GM23338 (cell line): Measurements from ENCODE around the gene POLE4. TPM values are rescaled to one million over a fixed set of nuclear protein-coding genes. Genes with fewer than 3 reads are reported as not detected.

Experiments
- EZH2phosphoT487 ChIP-seq: fragments of 200-600 bp; sonication (generic); IDR thresholded peaks from one replicate; pipeline ENCODE4 v1.8.1; 2018; ENCODE audit warnings: antibody characterized with exemption; ENCODE audit not compliant: unreplicated experiment
- ZNF114 ChIP-seq: fragments of 250-450 bp; sonication (Bioruptor Pico); IDR thresholded peaks from 2 replicates; pipeline ENCODE4 v1.5.0; 2020; ENCODE audit warnings: mild to moderate bottlenecking, moderate library complexity
- ZNF331 ChIP-seq: fragments of 250-450 bp; sonication (Bioruptor Pico); IDR thresholded peaks from 2 replicates; pipeline ENCODE4 v1.5.0; 2020; ENCODE audit warnings: low read depth, mild to moderate bottlenecking, moderate library complexity
- ZNF462 ChIP-seq: fragments of 250-450 bp; sonication (Bioruptor Pico); IDR thresholded peaks from 2 replicates; pipeline ENCODE4 v1.5.0; 2020; ENCODE audit warnings: mild to moderate bottlenecking, moderate library complexity
- polyA plus RNA-seq: library from polyadenylated mRNA; unstranded; fragments of >200 nt; fragmentation: Nextera tagmentation; extraction: Ambion mirVana; gene quantifications from 2 replicates; pipeline ENCODE4 v1.2.1, GENCODE V29; 2016
- total RNA-seq: library from RNA; depleted of rRNA; stranded (reverse); fragments of >200 nt; shearing (Covaris generic); gene quantifications from 2 replicates; pipeline ENCODE4 v1.2.3, GENCODE V29; 2014; rRNA removed
- TF ChIP-seq, protein P1 (sequence below): IDR thresholded peaks from 2 replicates; pipeline ENCODE4 v1.6.1; 2016; ENCODE audit warnings: antibody characterized with exemption

POLE4 gene
- total and polyA plus RNA-seq, 2 experiments from 2014 or later: 24.4 to 105 TPM

GRCh38 chr2:75018162-75018561, 59.7 kb downstream of the POLE4 start (continued):
- TF ChIP-seq ZNF462 (CRISPR knock-in tag) (no peak), ZNF114 (CRISPR knock-in tag) (no peak), ZNF331 (CRISPR knock-in tag) (no peak), EZH2phosphoT487 (no peak)
- TF ChIP-seq, protein P1, sequence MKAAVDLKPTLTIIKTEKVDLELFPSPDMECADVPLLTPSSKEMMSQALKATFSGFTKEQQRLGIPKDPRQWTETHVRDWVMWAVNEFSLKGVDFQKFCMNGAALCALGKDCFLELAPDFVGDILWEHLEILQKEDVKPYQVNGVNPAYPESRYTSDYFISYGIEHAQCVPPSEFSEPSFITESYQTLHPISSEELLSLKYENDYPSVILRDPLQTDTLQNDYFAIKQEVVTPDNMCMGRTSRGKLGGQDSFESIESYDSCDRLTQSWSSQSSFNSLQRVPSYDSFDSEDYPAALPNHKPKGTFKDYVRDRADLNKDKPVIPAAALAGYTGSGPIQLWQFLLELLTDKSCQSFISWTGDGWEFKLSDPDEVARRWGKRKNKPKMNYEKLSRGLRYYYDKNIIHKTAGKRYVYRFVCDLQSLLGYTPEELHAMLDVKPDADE: no peak

Other genes starting within 250 kb of the POLE4 start
- 54.7 and 56.0 TPM in 2 replicates for gene HK2, start 124.5 kb upstream of the POLE4 start, total RNA-seq
- gene HK2, start 124.5 kb upstream of the POLE4 start, polyA plus RNA-seq: 23.2 and 24.3 TPM in 2 replicates
- 5.6 and 7.3 TPM in 2 replicates for gene TACR1, start 240.9 kb downstream of the POLE4 start, total RNA-seq
- 3.5 and 3.6 TPM in 2 replicates for gene TACR1, start 240.9 kb downstream of the POLE4 start, polyA plus RNA-seq